OCI-LY7 (cell line): ENCODE results near the gene RFNG. TPM values are rescaled to one million over a fixed set of nuclear protein-coding genes. Genes with fewer than 3 reads are reported as not detected.

Source experiments
- BruUV-seq: library from RNA; stranded (reverse); fragments of 400-500 nt; replicated peaks from 2 replicates; lab custom pipeline; 2021; lab: Mats Ljungman, UMichigan
- CTCF ChIA-PET: fragments of 300-600 bp; sonication (Branson Sonifier 250); formaldehyde crosslinking; loops from one replicate; lab custom pipeline; 2022; ENCODE audit warnings: antibody characterized with exemption; ENCODE audit not compliant: unreplicated experiment; lab: Charles Lee
- POLR2A ChIA-PET: fragments of 300-600 bp; sonication (Branson Sonifier 250); formaldehyde crosslinking; loops from one replicate; lab custom pipeline; 2022; ENCODE audit warnings: antibody characterized with exemption; lab: Charles Lee
- DNase-seq: peaks from one replicate; pipeline ENCODE4 v3.0.0-alpha.2; 2015; ENCODE audit warnings: low spot score
- H2AFZ ChIP-seq: fragments of 200-600 bp; sonication (generic), shearing (Covaris generic); 2 replicates; pipeline ENCODE4 v1.6.1; 2014; ENCODE audit warnings: mild to moderate bottlenecking, antibody characterized with exemption, low read length, moderate library complexity
- H3K27ac ChIP-seq: fragments of 200-600 bp; sonication (generic); 2 replicates; pipeline ENCODE4 v1.5.1; 2014; ENCODE audit warnings: mixed run types, low read depth, mild to moderate bottlenecking, moderate library complexity, low read length, inconsistent platforms; ENCODE audit not compliant: poor library complexity, severe bottlenecking
- H3K36me3 ChIP-seq: fragments of 200-600 bp; sonication (generic); 2 replicates; pipeline ENCODE4 v1.6.1; 2014; ENCODE audit warnings: mild to moderate bottlenecking, antibody characterized with exemption, low read length, moderate library complexity, mixed read lengths; ENCODE audit not compliant: insufficient read depth
- H3K4me1 ChIP-seq: fragments of 200-600 bp; sonication (generic); 2 replicates; pipeline ENCODE4 v1.5.1; 2014; ENCODE audit warnings: mild to moderate bottlenecking, low read length; ENCODE audit not compliant: insufficient read depth, poor library complexity, severe bottlenecking
- H3K4me2 ChIP-seq: fragments of 200-600 bp; sonication (generic); 2 replicates; pipeline ENCODE4 v1.6.1; 2014; ENCODE audit warnings: mild to moderate bottlenecking, low read length
- H3K4me3 ChIP-seq: fragments of 200-600 bp; sonication (generic); 2 replicates; pipeline ENCODE4 v1.5.1; 2014; ENCODE audit warnings: mild to moderate bottlenecking, low read depth, low read length; ENCODE audit not compliant: poor library complexity, severe bottlenecking
- H3K79me2 ChIP-seq: fragments of 200-600 bp; sonication (generic); 2 replicates; pipeline ENCODE4 v1.6.1; 2016; ENCODE audit warnings: low read depth, mild to moderate bottlenecking, low read length, moderate library complexity, mixed read lengths; ENCODE audit not compliant: insufficient read depth
- H3K9me2 ChIP-seq: fragments of 200-600 bp; sonication (generic); 2 replicates; pipeline ENCODE4 v1.6.1; 2016; ENCODE audit warnings: mild to moderate bottlenecking, low read length, mixed read lengths; ENCODE audit not compliant: insufficient read depth
- H3K9me3 ChIP-seq: fragments of 200-600 bp; sonication (generic); 2 replicates; pipeline ENCODE4 v1.6.1; 2014; ENCODE audit warnings: mild to moderate bottlenecking, mixed run types, low read length, mixed read lengths
- H4K20me1 ChIP-seq: fragments of 200-600 bp; sonication (generic); 2 replicates; pipeline ENCODE4 v1.6.1; 2014; ENCODE audit warnings: mild to moderate bottlenecking, antibody characterized with exemption, low read length, moderate library complexity, mixed read lengths; ENCODE audit not compliant: insufficient read depth
- CTCF ChIP-seq: fragments of 200-600 bp; sonication (generic); conservative IDR thresholded peaks from 2 replicates; pipeline ENCODE4 v1.5.1; 2014; ENCODE audit warnings: mild to moderate bottlenecking, antibody characterized with exemption, low read length, moderate library complexity, mixed read lengths
- EZH2phosphoT487 ChIP-seq: fragments of 200-600 bp; sonication (generic); IDR thresholded peaks from 2 replicates; pipeline ENCODE4 v1.6.1; 2018; ENCODE audit warnings: low read depth, borderline replicate concordance, mild to moderate bottlenecking, mixed run types, antibody characterized with exemption, low read length, moderate library complexity, mixed read lengths
- intact Hi-C: fragments of 100-400 bp; cut with micrococcal nuclease; formaldehyde crosslinking; loops from one replicate; pipeline ENCODE4 v1.10.0; 2022; ENCODE audit not compliant: unreplicated experiment
- total RNA-seq, 2 experiments: library from RNA; depleted of rRNA in 1 of 2; stranded (reverse); fragments of >200 nt in 1 of 2; shearing (Covaris generic) in 1 of 2; gene quantifications; 2 replicates each; pipeline ENCODE4 v1.2.3, GENCODE V29; 2014 to 2022

RFNG gene
- total RNA-seq, 2 experiments from 2014 or later = 47.3 to 59.4 TPM

- no peak overlapping the region for H3K4me3 ChIP-seq
- no peak overlapping the region for H3K27ac ChIP-seq
- H2AFZ ChIP-seq = no peak overlapping the region
- intact Hi-C loops = no loop called here
- no peaks in the 10 kb centered on the region for H3K9me3 ChIP-seq
- CTCF ChIA-PET = interaction anchor here (0.6 kb wide), 1 partner anchor 149 kb away, joined by 4 read pairs; no protein-coding TSS in a partner anchor
- no peak overlapping the region for H3K4me2 ChIP-seq
- POLR2A ChIA-PET = no interaction called here
- H3K79me2 ChIP-seq = peaks cover 7% of the 10 kb centered on the region; the same call in 1 of the 2 replicates
- H4K20me1 ChIP-seq = no peaks in the 10 kb centered on the region
- H3K4me1 ChIP-seq = peaks cover 22% of the 10 kb centered on the region
- H3K9me2 ChIP-seq = no peaks in the 10 kb centered on the region
- no TSS peak for BruUV-seq
- H3K36me3 ChIP-seq = peaks cover 11% of the 10 kb centered on the region; the same call in 1 of the 2 replicates
- no peak for DNase-seq
- no peak for TF ChIP-seq CTCF
- TF ChIP-seq EZH2phosphoT487 = no peak
Observed at GRCh38 chr17:82016875-82017459, 34.6 kb downstream of the RFNG start.

GRCh38 chr17:82016061-82016874, 35.3 kb downstream of the RFNG start:
- no peak overlapping the region for H2AFZ ChIP-seq
- no TSS peak for BruUV-seq
- TF ChIP-seq CTCF (no peak), EZH2phosphoT487 (no peak)
- H3K27ac ChIP-seq = no peak overlapping the region
- H3K79me2 ChIP-seq = no peaks in the 10 kb centered on the region
- no peaks in the 10 kb centered on the region for H4K20me1 ChIP-seq
- no peak overlapping the region for H3K4me3 ChIP-seq
- ChIA-PET CTCF (interaction anchor here (0.6 kb wide), 1 partner anchor 149 kb away, joined by 4 read pairs; no protein-coding TSS in a partner anchor), POLR2A (no interaction called here)
- peaks cover 11% of the 10 kb centered on the region; the same call in 1 of the 2 replicates for H3K36me3 ChIP-seq
- H3K4me1 ChIP-seq = peaks cover 18% of the 10 kb centered on the region
- H3K4me2 ChIP-seq = no peak overlapping the region
- no peak for DNase-seq
- H3K9me2 ChIP-seq = no peaks in the 10 kb centered on the region
- intact Hi-C loops = no loop called here
- H3K9me3 ChIP-seq = no peaks in the 10 kb centered on the region
